HepG2 (cell line): ENCODE measurements around the gene PARVA. TPM values are rescaled to one million over a fixed set of nuclear protein-coding genes. Genes with fewer than 3 reads are reported as not detected.

ENCODE experiments used
- ATAC-seq: fragments of 200-7000 bp; cut with Tn5 transposase; 3 replicates; pipeline ENCODE4 v1.9.1; 2020; ENCODE audit warnings: mild to moderate bottlenecking, moderate library complexity
- BruUV-seq: library from RNA; stranded (reverse); fragments of 400-500 nt; replicated peaks from 2 replicates; lab custom pipeline; 2021; lab: Mats Ljungman, UMichigan
- CTCF ChIA-PET: fragments of 300-600 bp; formaldehyde crosslinking; extraction: SDS; loops from one replicate; lab custom pipeline; 2021; ENCODE audit warnings: low total read pairs, inconsistent platforms, low intra/inter-chr PET ratio; lab: Yijun Ruan, JAX
- POLR2A ChIA-PET: fragments of 350-600 bp; sonication (Branson Sonifier 250); formaldehyde crosslinking; loops from one replicate; lab custom pipeline; 2020; ENCODE audit warnings: antibody characterized with exemption, inconsistent platforms; lab: Yijun Ruan, JAX
- DNase-seq: peaks from one replicate; pipeline ENCODE4 v3.0.0-alpha.2; 2015; ENCODE audit warnings: low spot score
- FAIRE-seq: peaks from 3 replicates; lab custom pipeline; 2011; peaks lifted over from hg19 to GRCh38; lab: Jason Lieb, UNC
- H2AFZ ChIP-seq: one replicate; pipeline ENCODE4 v1.6.1; 2011; ENCODE audit warnings: low read length, inconsistent platforms
- H3K27ac ChIP-seq: fragments of 300-600 bp; 3 replicates; pipeline ENCODE4 v1.8.0; 2011; ENCODE audit warnings: mixed run types, mild to moderate bottlenecking, mixed read lengths, low read length, inconsistent platforms; ENCODE audit not compliant: insufficient read depth; ENCODE audit errors: extremely low read length
- H3K27me3 ChIP-seq, 2 experiments: fragments of 200-600 bp in 1 of 2; 2 replicates in 1 of 2; 3 replicates in 1 of 2; pipeline versions ENCODE4 v1.6.0 to v1.8.0; 2011; ENCODE audit warnings: low read length in 2 of 2, mild to moderate bottlenecking in 2 of 2, moderate library complexity in 2 of 2, inconsistent platforms in 1 of 2; ENCODE audit not compliant: insufficient read depth in 2 of 2, control insufficient read depth in 1 of 2
- H3K36me3 ChIP-seq, 2 experiments: fragments of 200-600 bp in 1 of 2; replicated peaks in 1 of 2; 2 replicates in 1 of 2; 3 replicates in 1 of 2; pipeline versions ENCODE4 v1.5.1 to v1.8.0; 2011; ENCODE audit warnings: low read length in 2 of 2, inconsistent platforms in 1 of 2; ENCODE audit not compliant: insufficient read depth in 2 of 2, control insufficient read depth in 1 of 2
- H3K4me1 ChIP-seq: 2 replicates; pipeline ENCODE4 v1.5.1; 2012; ENCODE audit warnings: low read length, inconsistent platforms; ENCODE audit not compliant: insufficient read depth
- H3K4me2 ChIP-seq: 2 replicates; pipeline ENCODE4 v1.6.0; 2011; ENCODE audit warnings: low read depth, low read length, inconsistent platforms
- H3K4me3 ChIP-seq, 3 experiments: fragments of 200-600 bp in 1 of 3; sonication (generic), shearing (Covaris generic) in 1 of 3; replicated peaks in 1 of 3; 2 replicates each; pipeline ENCODE4 v1.5.1; 2011 to 2016; ENCODE audit warnings: low read length in 3 of 3, inconsistent platforms in 2 of 3, low read depth in 2 of 3, mild to moderate bottlenecking in 2 of 3, control low read depth in 1 of 3, mixed read lengths in 1 of 3; ENCODE audit not compliant: insufficient read depth in 1 of 3
- H3K79me2 ChIP-seq: one replicate; pipeline ENCODE4 v1.6.1; 2011; ENCODE audit warnings: low read length, inconsistent platforms; ENCODE audit not compliant: insufficient read depth
- H3K9ac ChIP-seq: 2 replicates; pipeline ENCODE4 v1.6.0; 2011; ENCODE audit warnings: mild to moderate bottlenecking, low read depth, low read length, inconsistent platforms; ENCODE audit not compliant: insufficient read depth
- H3K9me3 ChIP-seq: 2 replicates; pipeline ENCODE4 v1.5.1; 2012; ENCODE audit warnings: mild to moderate bottlenecking, low read length
- H4K20me1 ChIP-seq: 2 replicates; pipeline ENCODE4 v1.6.0; 2011; ENCODE audit warnings: inconsistent platforms, mild to moderate bottlenecking, low read length, moderate library complexity; ENCODE audit not compliant: insufficient read depth
- FOXO1 ChIP-seq: sonication (generic); formaldehyde crosslinking; IDR thresholded peaks from 2 replicates; pipeline ENCODE4 v1.4.0; 2020; ENCODE audit warnings: missing genetic modification reagents
- NR2F1 ChIP-seq, 2 experiments: fragments of 450-650 bp in 1 of 2; formaldehyde crosslinking in 1 of 2; IDR thresholded peaks; 2 replicates each; pipeline versions ENCODE4 v1.5.0 to v1.6.1; 2016 to 2020; ENCODE audit warnings: mild to moderate bottlenecking in 1 of 2, missing compliant biosample characterization in 1 of 2, missing genetic modification reagents in 1 of 2, moderate library complexity in 1 of 2
- ONECUT2 ChIP-seq: sonication (generic); formaldehyde crosslinking; IDR thresholded peaks from 2 replicates; pipeline ENCODE4 v1.4.0; 2020; ENCODE audit warnings: missing genetic modification reagents
- SIN3B ChIP-seq: fragments of 150-350 bp; IDR thresholded peaks from 2 replicates; pipeline ENCODE4 v1.6.1; 2014; ENCODE audit warnings: low read length
- ZNF335 ChIP-seq: sonication (generic); formaldehyde crosslinking; IDR thresholded peaks from 2 replicates; pipeline ENCODE4 v1.4.0; 2020; ENCODE audit warnings: missing genetic modification reagents
- ZNF558 ChIP-seq: sonication (generic); formaldehyde crosslinking; IDR thresholded peaks from 2 replicates; pipeline ENCODE4 v1.9.0; 2022; ENCODE audit warnings: mild to moderate bottlenecking, missing genetic modification reagents, borderline replicate concordance
- ZNF607 ChIP-seq: sonication (generic); formaldehyde crosslinking; IDR thresholded peaks from 2 replicates; pipeline ENCODE4 v1.5.1; 2020; ENCODE audit warnings: missing genetic modification reagents, mild to moderate bottlenecking, borderline replicate concordance
- WGBS: methylation state at CpG from one replicate; pipeline ENCODE4 v1.1.6; 2017; ENCODE audit warnings: low lambda C conversion rate; 5-methylcytosine and 5-hydroxymethylcytosine counted together
- in situ Hi-C: cut with HindIII; loops from 2 replicates; pipeline ENCODE4 v1.10.0; 2017; ENCODE audit warnings: low pct_unique_long_range_greater_than_20kb; ENCODE audit not compliant: extremely low pct_ligation_motif_present
- intact Hi-C: fragments of 100-400 bp; cut with micrococcal nuclease; formaldehyde crosslinking; loops from one replicate; pipeline ENCODE4 v1.10.0; 2022; ENCODE audit not compliant: unreplicated experiment
- polyA plus RNA-seq, 8 experiments: library from polyadenylated mRNA; depleted of rRNA in 3 of 8; stranded (reverse) in 7 of 8; unstranded in 1 of 8; fragments of >200 nt; fragmentation: Illumina TruSeq in 4 of 8; extraction: Trizol in 4 of 8; gene quantifications; 2 replicates each; pipeline versions ENCODE4 v1.2.1 to v1.2.3, GENCODE V29; 2011 to 2016; ENCODE audit warnings: low read depth in 4 of 8, missing spikeins in 1 of 8, mixed read lengths in 1 of 8; ENCODE audit not compliant: insufficient read depth in 1 of 8
- total RNA-seq, 5 experiments: library from RNA; depleted of rRNA; stranded (reverse); fragments of >200 nt; fragmentation: Illumina TruSeq; extraction: Trizol; gene quantifications; 2 replicates each; pipeline ENCODE4 v1.2.3, GENCODE V29; 2016; ENCODE audit warnings: low read depth in 1 of 5
- TF ChIP-seq, protein P1 (sequence below): sonication (generic); formaldehyde crosslinking; IDR thresholded peaks from 2 replicates; pipeline ENCODE4 v1.4.0; 2020; ENCODE audit warnings: mild to moderate bottlenecking, missing genetic modification reagents
- TF ChIP-seq, protein P2 (sequence below): sonication (generic); formaldehyde crosslinking; conservative IDR thresholded peaks from 2 replicates; pipeline ENCODE4 v1.8.0; 2022; ENCODE audit warnings: mild to moderate bottlenecking, moderate library complexity, missing genetic modification reagents

PARVA gene
- total and polyA plus RNA-seq, 2 of the 13 experiments (the other 11 are each of a cell fraction or from before 2014, with no cell fraction given) = 5.9 to 9.1 TPM

DNA sequence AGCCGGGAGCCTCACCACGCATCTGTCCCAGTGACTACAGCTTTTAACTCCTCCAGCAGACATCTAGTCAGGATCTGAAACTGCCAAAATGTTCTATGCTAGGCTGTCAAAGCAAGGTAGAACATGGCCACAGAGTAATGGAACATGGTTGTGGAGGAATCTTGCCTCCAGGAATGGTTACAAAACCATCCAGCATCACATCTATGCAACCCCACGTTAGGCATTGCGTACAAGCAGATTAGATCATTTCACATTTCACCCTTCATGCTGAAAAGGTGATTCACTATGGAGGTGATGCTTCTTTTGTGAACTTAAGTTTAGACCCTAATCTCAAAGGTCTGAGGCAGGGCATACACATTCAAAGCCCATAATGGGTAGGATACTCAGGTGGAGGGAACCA is 103.0 kb downstream of the PARVA start:
- H3K27ac ChIP-seq = no peak overlapping the region
- BruUV-seq = no TSS peak
- H3K36me3 ChIP-seq = 0 out of 5 replicates have a peak, but pooled peaks cover 0 to 3% of the 10 kb centered on the region in 2 experiments
- in situ Hi-C loops (loop anchor here (25.0 kb wide), 2 partner anchors 107 to 143 kb away; no protein-coding TSS in a partner anchor), intact Hi-C loops (no loop called here)
- no peaks in the 10 kb centered on the region for H4K20me1 ChIP-seq
- H3K9me3 ChIP-seq = no peaks in the 10 kb centered on the region
- 96% methylated on average over 4 of the region's 4 CpGs for WGBS
- H3K4me2 ChIP-seq = no peak overlapping the region
- no peak overlapping the region for H3K9ac ChIP-seq
- ATAC-seq (no peak), DNase-seq (no peak), FAIRE-seq (no peak)
- no peak overlapping the region for H3K4me3 ChIP-seq
- H2AFZ ChIP-seq = no peak overlapping the region
- H3K27me3 ChIP-seq = no peaks in the 10 kb centered on the region
- CTCF ChIA-PET = no interaction called here
- H3K4me1 ChIP-seq = peaks cover 7% of the 10 kb centered on the region; the same call in 1 of the 2 replicates
- H3K79me2 ChIP-seq = no peaks in the 10 kb centered on the region
- TF ChIP-seq SIN3B (no peak), FOXO1 (CRISPR knock-in tag) (no peak), ZNF335 (CRISPR knock-in tag) (no peak), ONECUT2 (CRISPR knock-in tag) (no peak), ZNF558 (CRISPR knock-in tag) (no peak), NR2F1 (CRISPR knock-in tag; IDR thresholded peaks at IDR 0.05) (no peak), ZNF607 (CRISPR knock-in tag) (no peak)
- TF ChIP-seq, protein P1, sequence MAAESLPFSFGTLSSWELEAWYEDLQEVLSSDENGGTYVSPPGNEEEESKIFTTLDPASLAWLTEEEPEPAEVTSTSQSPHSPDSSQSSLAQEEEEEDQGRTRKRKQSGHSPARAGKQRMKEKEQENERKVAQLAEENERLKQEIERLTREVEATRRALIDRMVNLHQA = no peak
- TF ChIP-seq, protein P2, sequence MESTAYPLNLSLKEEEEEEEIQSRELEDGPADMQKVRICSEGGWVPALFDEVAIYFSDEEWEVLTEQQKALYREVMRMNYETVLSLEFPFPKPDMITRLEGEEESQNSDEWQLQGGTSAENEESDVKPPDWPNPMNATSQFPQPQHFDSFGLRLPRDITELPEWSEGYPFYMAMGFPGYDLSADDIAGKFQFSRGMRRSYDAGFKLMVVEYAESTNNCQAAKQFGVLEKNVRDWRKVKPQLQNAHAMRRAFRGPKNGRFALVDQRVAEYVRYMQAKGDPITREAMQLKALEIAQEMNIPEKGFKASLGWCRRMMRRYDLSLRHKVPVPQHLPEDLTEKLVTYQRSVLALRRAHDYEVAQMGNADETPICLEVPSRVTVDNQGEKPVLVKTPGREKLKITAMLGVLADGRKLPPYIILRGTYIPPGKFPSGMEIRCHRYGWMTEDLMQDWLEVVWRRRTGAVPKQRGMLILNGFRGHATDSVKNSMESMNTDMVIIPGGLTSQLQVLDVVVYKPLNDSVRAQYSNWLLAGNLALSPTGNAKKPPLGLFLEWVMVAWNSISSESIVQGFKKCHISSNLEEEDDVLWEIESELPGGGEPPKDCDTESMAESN = no peak
- TF ChIP-seq, all 625 proteins: peak for 0
- POLR2A ChIA-PET = no interaction called here
